Measurements from ENCODE around the gene CBX5.

Gene CBX5

GRCh38 chr12:54221402-54221984, 58.4 kb downstream of the CBX5 start:
- no peak for DNase-seq

GRCh38 chr12:54220567-54220966, 59.4 kb downstream of the CBX5 start:
- no peak for DNase-seq

GRCh38 chr12:54220092-54220557, 59.8 kb downstream of the CBX5 start:
- no peak for DNase-seq

GRCh38 chr12:54217774-54218241, 62.1 kb downstream of the CBX5 start:
- no peak for DNase-seq

- DNase-seq = no peak
Measured at GRCh38 chr12:54216797-54217661, 62.9 kb downstream of the CBX5 start.

- no peak for DNase-seq
Measured at GRCh38 chr12:54215989-54216796, 63.7 kb downstream of the CBX5 start.

GRCh38 chr12:54214553-54215406, 65.1 kb downstream of the CBX5 start:
- DNase-seq = no peak

GRCh38 chr12:54213079-54213478, 66.8 kb downstream of the CBX5 start:
- no peak for DNase-seq

- DNase-seq = no peak
Measured at GRCh38 chr12:54211920-54212319, 68.0 kb downstream of the CBX5 start.

GRCh38 chr12:54210400-54210790, 69.5 kb downstream of the CBX5 start:
- DNase-seq = no peak

GRCh38 chr12:54208591-54208990, 71.3 kb downstream of the CBX5 start:
- no peak for DNase-seq

- no peak for DNase-seq
Measured at GRCh38 chr12:54207539-54208294, 72.2 kb downstream of the CBX5 start.

GRCh38 chr12:54206791-54207190, 73.1 kb downstream of the CBX5 start:
- DNase-seq = no peak

GRCh38 chr12:54204316-54204715, 75.6 kb downstream of the CBX5 start:
- DNase-seq = no peak

- DNase-seq = no peak
Measured at GRCh38 chr12:54201001-54201794, 78.7 kb downstream of the CBX5 start.

GRCh38 chr12:54200412-54200811, 79.5 kb downstream of the CBX5 start:
- no peak for DNase-seq

- no peak for DNase-seq
Measured at GRCh38 chr12:54199917-54200316, 80.0 kb downstream of the CBX5 start.

GRCh38 chr12:54199034-54199433, 80.9 kb downstream of the CBX5 start:
- DNase-seq = no peak

- no peak for DNase-seq
Measured at GRCh38 chr12:54197431-54197909, 82.5 kb downstream of the CBX5 start.

GRCh38 chr12:54197010-54197409, 82.9 kb downstream of the CBX5 start:
- no peak for DNase-seq

GRCh38 chr12:54196396-54196795, 83.5 kb downstream of the CBX5 start:
- DNase-seq = no peak

All from cortex of kidney (tissue), 1 donor.